Renal cortex interstitium (tissue), 15 donors: ENCODE measurements around the gene IPO5. TPM values are rescaled to one million over a fixed set of nuclear protein-coding genes. Genes with fewer than 3 reads are reported as not detected.

Source experiments
- DNase-seq, 11 donors: peaks; one replicate each; pipeline ENCODE4 v3.0.0-alpha.2; 2013; ENCODE audit warnings: low read depth in 9 of 11, low spot score in 4 of 11; ENCODE audit errors: extremely low read depth in 1 of 11
- long read RNA-seq, 16 experiments: transcript quantifications; one replicate each; lab custom pipeline, GENCODE V29; 2026
- polyA plus RNA-seq, 3 donors: library from polyadenylated mRNA; unstranded; fragments of 120-200 nt; gene quantifications; one replicate each; pipeline ENCODE4 v1.2.1, GENCODE V29; 2013; ENCODE audit not compliant: insufficient read length in 3 of 3

The IPO5 gene
- polyA plus RNA-seq, result 100 to 1,000 TPM; 177 to 193 (median 179) TPM
- long read RNA-seq, donor 1, transcript IPO5-222 (26 exons, 3,419 nt), result major isoform, 11 of 35 reads
- long read RNA-seq, donor 1, partial matches to known transcripts, result 24 of 35 reads
- long read RNA-seq, donor 1, other reads (novel, unspliced or antisense), result 0 of 35 reads
- long read RNA-seq, donor 2, transcript IPO5-222 (26 exons, 3,419 nt), result major isoform, 9 of 29 reads
- long read RNA-seq, donor 2, partial matches to known transcripts, result 19 of 29 reads
- long read RNA-seq, donor 2, other reads (novel, unspliced or antisense), result 0 of 29 reads
- long read RNA-seq, donor 3, transcript IPO5-222 (26 exons, 3,419 nt), result major isoform, 21 of 44 reads
- long read RNA-seq, donor 3, partial matches to known transcripts, result 23 of 44 reads
- long read RNA-seq, donor 3, other reads (novel, unspliced or antisense), result 0 of 44 reads
- long read RNA-seq, donor 4, transcript IPO5-222 (26 exons, 3,419 nt), result major isoform, 9 of 23 reads
- long read RNA-seq, donor 4, partial matches to known transcripts, result 14 of 23 reads
- long read RNA-seq, donor 4, other reads (novel, unspliced or antisense), result 0 of 23 reads
- long read RNA-seq, donor 5, result 0 reads
- long read RNA-seq, donor 6, transcript IPO5-222 (26 exons, 3,419 nt), result major isoform, 13 of 43 reads
- long read RNA-seq, donor 6, partial matches to known transcripts, result 27 of 43 reads
- long read RNA-seq, donor 6, other reads (novel, unspliced or antisense), result 0 of 43 reads
- long read RNA-seq, donor 7, transcript IPO5-222 (26 exons, 3,419 nt), result major isoform, 11 of 57 reads
- long read RNA-seq, donor 7, partial matches to known transcripts, result 46 of 57 reads
- long read RNA-seq, donor 7, other reads (novel, unspliced or antisense), result 0 of 57 reads
- long read RNA-seq, donor 8, result 0 reads
- long read RNA-seq, donor 9, transcript IPO5-222 (26 exons, 3,419 nt), result major isoform, 10 of 33 reads
- long read RNA-seq, donor 9, partial matches to known transcripts, result 22 of 33 reads
- long read RNA-seq, donor 9, other reads (novel, unspliced or antisense), result 0 of 33 reads
- long read RNA-seq, donor 10, transcript IPO5-222 (26 exons, 3,419 nt), result major isoform, 11 of 44 reads
- long read RNA-seq, donor 10, partial matches to known transcripts, result 32 of 44 reads
- long read RNA-seq, donor 10, other reads (novel, unspliced or antisense), result 0 of 44 reads
- long read RNA-seq, donor 11, transcript IPO5-222 (26 exons, 3,419 nt), result major isoform, 14 of 42 reads
- long read RNA-seq, donor 11, partial matches to known transcripts, result 27 of 42 reads
- long read RNA-seq, donor 11, other reads (novel, unspliced or antisense), result 0 of 42 reads
- long read RNA-seq, donor 12, partial matches to known transcripts, result 7 of 11 reads
- long read RNA-seq, donor 12, other reads (novel, unspliced or antisense), result 0 of 11 reads
- long read RNA-seq, donor 13, result 0 reads
- long read RNA-seq, donor 14, transcript IPO5-222 (26 exons, 3,419 nt), result major isoform, 18 of 44 reads
- long read RNA-seq, donor 14, partial matches to known transcripts, result 25 of 44 reads
- long read RNA-seq, donor 14, other reads (novel, unspliced or antisense), result 0 of 44 reads
- long read RNA-seq, donor 15, partial matches to known transcripts, result 9 of 13 reads
- long read RNA-seq, donor 15, other reads (novel, unspliced or antisense), result 0 of 13 reads
- long read RNA-seq, donor 16, transcript IPO5-222 (26 exons, 3,419 nt), result major isoform, 38 of 205 reads
- long read RNA-seq, donor 16, partial matches to known transcripts, result 156 of 205 reads
- long read RNA-seq, donor 16, other reads (novel, unspliced or antisense), result 8 of 205 reads

DNA sequence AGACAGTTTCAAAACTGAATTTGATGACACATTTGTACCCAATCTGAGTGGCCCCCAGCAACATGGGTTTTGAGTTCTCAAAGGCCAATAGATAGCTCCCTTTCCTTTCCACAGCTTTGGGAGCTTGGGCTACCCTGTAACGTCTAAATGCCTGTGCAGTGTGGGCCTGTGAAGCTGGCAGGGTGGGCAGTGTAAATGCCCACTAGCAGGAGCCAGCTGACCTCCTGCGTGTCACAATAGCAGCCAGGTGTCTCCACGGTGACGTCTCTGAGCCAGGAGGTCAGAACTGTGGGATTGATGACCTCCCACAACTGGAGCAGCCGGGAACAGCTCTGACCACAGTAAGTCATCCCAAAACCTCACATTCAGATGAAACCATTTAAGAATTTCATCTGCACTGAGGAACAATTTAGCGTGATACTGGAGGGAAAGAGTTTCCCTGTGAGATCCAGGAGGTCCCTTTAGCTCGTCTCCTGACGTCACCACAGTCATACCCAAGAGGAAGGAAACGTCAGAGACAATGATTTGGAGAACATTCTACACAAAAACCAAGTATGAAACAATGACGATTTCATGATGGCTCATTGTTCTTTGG, at the start of gene IPO5:
Gene IPO5 (plus strand): TSS at position 300 of the 595 bp plus-strand sequence. CDS start 23,022 bp downstream, outside the sequence.
- DNase-seq, result no peak

DNA sequence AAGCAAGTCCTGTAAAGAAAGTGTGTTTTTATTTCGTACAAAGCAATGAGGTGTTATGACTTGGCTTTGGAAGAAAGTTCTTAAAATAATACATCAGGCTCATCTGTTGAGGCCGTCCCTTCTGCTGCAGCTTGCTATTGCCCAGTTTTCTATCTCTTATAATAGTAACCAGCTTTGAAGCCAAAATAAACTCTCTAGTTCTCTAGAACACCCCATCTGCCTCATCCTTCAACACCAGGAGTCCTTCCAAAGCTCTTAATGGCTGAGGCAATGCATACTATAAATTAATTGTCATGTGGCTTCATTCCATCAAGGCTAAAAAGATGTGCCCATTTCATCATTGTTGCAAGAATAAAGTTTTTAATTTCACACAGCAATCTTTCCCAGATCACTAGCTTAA, 49.4 kb upstream of the IPO5 start:
- DNase-seq, result no peak

DNA sequence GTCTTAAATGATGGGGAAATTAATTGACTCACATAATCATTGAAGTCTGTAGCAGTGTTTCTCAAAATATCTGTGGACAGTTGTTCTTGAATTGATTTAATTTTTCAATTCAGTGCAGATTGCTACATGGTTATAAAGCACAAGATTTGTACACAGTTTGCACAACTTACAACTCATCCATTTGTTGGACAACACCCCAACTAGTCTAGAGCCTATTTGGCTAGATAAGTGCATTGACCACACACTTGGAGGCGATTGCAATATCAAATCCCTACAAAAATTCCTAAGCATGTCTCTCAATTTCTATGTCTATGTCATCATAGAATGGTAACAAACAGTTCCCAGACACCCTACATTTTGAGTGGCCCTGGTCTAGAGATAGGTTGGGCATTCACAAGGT, 48.0 kb upstream of the IPO5 start:
- DNase-seq, result no peak

DNA sequence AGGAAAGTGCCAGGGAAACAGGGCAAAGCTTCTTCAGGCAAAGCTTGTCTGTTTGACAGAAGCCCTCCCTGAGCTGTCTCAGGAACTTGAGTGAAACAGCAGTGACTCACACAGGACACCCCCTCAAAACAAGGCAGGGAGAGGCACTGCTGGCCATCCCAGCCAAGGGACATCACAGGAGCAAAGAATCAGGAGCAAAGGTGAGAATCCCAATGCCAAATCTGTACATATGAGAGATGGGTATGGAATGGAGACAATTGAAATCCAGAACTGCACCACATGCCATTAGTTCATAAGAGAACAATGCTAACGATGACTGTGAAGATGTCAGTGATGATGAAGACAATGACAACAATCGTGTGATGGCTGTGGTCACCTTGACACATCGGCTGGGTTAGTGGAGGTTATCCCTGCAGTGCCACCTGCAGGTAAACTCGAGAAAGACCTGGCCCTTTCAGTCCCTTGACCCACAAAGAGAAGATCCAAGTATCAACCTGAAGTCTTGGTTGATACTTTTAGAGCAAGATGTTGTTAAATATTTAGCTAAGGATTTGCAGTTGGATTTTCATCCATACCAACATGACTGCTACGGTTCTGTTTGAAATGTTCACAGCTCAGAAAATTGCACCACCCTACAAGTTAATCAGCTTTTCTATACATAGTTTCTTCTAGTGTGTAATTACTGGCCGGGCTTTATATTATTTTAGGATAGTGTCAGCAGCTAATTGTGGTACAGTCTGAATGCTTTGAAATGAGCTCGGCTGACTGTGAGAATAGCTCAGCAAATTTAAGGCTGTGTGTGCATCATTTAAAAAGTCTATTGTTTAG, 42.0 kb upstream of the IPO5 start:
- DNase-seq, result no peak

DNA sequence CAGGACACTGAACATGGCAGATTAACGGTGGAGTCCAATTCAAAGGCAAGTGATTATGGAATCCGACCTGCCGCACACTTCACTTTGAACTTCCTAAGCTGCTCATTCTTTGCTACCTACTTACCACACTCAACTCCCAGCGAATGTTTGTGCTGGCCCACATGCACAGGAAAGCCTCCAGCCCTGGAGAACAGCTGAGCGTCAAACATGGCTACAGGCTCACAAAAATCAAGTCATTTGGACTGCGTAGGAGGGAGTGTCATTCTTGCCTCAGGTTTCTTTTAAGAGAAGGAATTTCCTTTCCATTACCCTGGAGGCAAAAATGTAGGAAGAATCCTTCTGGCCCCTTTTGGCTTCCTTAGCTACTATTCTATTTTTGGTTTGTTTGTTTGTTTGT, 41.3 kb upstream of the IPO5 start:
- no peak for DNase-seq

DNA sequence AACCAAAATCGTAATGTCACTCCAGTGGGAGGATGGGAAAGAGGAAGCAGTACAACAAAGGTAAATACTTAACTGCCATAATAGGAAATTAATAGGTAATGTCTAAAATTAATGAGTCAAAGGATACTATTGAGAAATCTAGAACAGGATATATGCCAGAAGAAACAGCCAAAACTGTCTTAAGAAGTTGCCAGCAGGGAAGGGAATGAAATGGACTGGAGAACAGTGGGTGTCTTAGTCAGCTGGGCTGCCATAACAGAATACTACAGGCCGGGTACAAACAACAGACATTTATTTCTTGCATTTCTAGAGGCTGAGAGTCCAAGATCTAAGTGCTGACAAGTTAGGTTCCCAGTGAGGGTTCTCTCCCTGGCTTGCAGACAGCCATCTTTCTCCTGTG, 40.3 kb upstream of the IPO5 start:
- DNase-seq, result no peak

DNA sequence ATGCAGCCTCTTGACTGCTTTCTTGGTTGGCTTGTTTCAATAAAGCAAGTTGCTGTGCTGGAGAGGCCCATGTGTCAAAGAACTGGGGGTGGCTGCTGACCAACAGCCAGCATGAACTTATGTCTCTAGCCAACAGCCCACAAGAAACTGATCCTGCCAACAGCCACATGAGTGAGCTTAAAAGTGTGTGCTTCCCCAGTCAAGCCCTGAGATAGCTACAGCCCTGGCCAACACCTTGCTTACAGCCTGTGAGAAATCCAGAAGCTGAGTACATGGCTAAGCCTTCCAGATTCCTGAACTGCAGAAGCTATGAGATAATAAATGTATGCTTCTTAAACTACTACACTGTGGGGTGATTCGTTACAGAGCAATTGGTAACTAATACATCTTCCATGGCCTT, 38.9 kb upstream of the IPO5 start:
- no peak for DNase-seq

DNA sequence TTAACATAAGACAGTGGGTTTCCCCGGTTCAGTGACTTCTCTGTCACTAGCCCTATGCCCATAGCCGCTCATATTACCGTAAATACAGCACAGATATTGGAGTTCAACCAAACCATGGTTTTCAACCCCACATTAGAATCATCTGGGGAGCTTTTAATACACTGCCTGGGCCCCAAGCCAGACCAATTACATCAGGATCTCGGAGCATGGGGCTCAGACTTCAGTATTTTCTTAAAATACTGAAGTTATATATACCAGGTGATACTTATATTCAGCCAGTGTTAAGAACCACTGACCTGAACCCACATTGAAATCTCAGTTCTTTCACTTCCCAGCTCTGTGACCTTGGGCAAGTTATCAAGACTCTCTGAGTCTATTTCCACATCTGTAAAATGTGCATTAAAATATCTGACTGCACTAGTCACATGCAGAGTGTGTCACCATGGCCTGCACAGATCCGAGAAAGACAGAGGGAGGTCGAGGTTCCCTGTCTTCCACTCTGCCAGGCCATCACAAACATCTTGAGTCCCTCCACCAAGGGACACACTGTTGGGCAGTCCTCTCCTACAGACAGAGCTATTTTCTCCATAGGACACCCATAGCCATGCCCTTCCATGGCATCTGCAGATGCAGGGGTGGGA, 32.2 kb upstream of the IPO5 start:
- no peak for DNase-seq

DNA sequence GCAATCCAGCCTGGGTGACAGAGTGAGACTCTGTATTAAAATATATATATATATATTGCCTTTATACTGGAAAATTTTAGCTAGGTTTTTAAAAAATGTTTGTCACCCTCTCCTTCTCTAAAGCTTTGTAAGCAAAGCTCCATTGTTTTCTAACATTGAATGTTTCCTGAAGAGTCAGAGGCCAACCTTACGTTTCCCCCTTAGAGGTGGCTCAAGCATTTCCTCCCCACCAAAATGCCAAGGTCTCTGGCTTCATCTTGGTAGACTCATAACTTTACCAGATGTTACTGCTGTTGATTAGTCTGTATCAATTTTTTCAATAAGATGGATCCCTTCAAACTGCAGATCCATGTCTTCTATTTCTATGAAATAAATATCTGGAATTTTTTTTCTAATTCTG, 25.2 kb upstream of the IPO5 start:
- no peak for DNase-seq

DNA sequence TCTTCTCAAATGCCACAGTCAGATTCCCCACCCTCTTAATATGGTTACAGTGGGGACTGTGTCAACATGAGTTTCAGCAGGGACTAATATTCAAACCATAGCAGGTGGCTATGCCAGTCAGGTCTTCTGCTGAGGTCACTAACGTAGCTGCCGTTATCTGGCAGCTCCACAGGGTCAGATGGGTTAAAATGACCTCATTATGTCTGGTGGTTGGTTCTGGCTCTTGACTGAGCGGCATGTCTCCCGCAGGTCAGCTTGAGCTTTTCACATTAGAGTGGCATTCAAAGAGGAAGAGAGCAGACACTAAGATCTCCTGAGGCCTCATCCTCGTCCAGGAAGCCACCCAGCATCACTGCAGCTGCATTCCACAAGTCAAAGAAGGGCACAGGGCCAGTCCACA, 21.4 kb upstream of the IPO5 start:
- DNase-seq, result no peak

DNA sequence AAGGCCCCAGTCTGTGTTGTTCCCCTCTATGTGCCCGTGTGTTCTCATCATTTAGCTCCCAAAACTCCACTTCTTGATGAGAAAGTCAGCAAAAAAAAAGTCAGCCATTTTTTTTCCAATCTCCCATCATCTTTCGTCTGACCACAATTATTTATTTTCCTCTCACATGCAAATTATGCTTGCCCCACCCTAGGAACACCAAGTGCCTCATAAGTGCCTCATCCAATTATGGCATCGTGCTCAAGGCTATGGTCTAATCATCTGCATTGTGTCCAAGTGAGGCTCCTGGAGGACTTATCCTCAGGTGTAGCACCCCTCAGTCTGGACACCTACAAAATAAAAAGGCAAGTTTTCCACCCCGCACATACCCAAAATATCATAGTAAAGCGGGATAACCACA, 20.8 kb upstream of the IPO5 start:
- DNase-seq, result no peak

DNA sequence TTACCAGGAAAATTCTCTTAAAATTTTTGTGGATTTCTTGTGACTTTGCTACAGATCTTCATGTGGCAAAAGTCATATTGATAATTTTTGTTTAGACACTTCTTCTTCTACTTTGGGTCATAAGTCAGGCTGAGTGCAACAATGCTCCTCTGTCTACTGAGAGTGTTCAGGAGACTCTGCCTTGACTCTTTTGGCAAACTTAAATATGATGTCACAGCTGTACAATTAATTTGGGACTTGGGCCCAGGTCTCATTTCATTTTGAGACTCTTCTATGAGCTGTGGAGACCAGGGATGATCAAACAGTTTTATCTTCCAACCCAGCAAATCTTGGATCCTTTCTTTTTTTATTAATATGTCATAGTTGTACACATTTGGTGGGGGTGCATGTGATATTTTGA, 19.7 kb upstream of the IPO5 start:
- no peak for DNase-seq

DNA sequence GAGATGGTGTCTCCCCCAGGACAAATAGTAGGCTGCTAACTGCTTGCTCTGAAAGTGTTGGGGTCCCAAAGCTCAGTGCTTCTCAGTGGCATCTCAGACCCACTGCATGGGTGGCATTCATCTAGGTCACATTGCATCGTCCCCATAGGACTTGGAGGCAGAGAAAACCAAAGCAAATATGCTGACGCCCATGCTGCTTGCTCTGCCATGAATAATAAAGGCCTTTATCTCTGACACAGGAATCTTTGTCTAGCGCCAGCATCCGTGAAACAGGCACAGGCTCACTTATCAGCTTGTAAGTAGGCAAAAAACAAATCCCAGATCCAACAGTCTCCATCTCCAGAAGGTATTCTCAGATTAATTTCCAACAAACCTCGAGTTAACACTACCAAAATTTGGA, 18.9 kb upstream of the IPO5 start:
- no peak for DNase-seq

DNA sequence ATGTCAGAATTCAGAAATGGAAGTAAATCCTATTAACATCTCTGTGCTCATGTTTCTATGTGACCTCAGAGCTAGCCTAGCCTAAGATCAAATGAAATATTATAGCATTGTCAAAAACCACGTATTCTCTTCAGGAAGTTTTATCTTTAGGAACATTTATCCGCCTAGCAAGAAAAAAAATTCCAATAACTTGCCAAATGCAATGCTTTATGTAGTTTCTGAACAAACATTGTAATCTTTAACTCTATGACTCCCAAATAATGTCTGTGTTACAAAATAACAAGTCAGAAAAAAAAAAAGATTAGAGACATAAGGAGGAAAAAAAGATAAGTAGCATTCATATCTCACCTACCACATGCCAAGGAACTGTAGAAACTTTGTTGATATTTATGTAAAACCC, 18.4 kb upstream of the IPO5 start:
- no peak for DNase-seq

DNA sequence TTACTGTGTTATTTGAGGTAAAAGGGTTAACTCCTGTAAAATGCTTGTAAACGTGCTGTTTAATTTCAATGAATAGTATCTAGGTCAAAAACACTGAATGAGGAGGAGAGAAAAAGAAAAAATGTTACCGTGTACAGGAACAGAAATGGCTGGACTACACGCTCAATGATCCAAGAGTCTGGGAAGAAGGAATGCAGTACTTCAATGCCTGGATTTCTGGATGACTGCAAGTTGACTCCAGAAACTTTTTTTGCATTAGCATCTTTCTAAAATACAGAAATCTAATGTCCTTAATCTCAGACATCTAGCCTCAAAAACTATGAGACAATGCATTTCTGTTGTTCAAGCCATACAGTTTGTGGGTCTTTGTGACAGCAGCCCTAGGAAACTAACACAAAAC, 17.4 kb upstream of the IPO5 start:
- no peak for DNase-seq

DNA sequence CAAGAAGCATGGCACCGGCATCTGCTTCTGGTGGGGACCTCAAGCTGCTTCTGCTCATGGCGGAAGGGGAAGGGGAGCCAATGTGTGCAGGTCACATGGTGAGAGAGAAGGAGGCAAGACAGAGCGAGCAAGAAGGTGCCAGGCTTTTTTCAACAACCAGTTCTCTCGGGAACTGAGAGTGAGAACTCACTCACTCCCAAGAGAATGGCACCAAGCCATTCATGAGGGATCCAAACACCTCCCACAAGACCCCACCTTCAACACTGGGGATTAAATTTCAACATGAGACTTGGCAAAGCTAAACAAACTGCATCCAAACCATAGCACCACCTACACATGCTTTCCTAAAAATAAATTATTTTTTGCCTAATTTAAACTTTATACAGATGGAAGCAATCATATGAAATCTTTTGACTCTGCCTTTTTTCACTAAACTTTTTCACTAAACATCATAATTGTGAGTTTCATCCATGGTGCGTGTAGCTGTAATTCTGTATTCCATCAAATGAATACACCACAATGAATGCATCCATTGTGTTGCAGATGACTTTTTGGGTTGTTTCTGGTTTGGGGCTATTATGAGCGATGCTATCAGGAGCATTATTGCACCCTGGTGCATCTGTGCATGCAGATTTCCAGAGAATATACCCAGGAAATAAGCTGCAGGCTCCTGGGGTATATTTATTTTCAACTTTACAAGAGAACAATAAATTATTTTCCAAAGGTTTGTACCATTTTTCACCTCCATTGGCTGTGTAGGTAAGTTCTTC, 14.6 kb upstream of the IPO5 start:
- no peak for DNase-seq
